NCI-H526 treated with DMSO at 0.1 percent for 48 hours (cell line): ENCODE data around the gene NR6A1.

Experiments
- DNase-seq: peaks from one replicate; lab custom pipeline; 2025; lab: John Stamatoyannopoulos, UW

The NR6A1 gene

GRCh38 chr9:124504530-124505005 is 266.5 kb downstream of the NR6A1 start:
- DNase-seq = no peak

- no peak for DNase-seq
Measured at GRCh38 chr9:124503713-124504529, 267.2 kb downstream of the NR6A1 start.

DNA sequence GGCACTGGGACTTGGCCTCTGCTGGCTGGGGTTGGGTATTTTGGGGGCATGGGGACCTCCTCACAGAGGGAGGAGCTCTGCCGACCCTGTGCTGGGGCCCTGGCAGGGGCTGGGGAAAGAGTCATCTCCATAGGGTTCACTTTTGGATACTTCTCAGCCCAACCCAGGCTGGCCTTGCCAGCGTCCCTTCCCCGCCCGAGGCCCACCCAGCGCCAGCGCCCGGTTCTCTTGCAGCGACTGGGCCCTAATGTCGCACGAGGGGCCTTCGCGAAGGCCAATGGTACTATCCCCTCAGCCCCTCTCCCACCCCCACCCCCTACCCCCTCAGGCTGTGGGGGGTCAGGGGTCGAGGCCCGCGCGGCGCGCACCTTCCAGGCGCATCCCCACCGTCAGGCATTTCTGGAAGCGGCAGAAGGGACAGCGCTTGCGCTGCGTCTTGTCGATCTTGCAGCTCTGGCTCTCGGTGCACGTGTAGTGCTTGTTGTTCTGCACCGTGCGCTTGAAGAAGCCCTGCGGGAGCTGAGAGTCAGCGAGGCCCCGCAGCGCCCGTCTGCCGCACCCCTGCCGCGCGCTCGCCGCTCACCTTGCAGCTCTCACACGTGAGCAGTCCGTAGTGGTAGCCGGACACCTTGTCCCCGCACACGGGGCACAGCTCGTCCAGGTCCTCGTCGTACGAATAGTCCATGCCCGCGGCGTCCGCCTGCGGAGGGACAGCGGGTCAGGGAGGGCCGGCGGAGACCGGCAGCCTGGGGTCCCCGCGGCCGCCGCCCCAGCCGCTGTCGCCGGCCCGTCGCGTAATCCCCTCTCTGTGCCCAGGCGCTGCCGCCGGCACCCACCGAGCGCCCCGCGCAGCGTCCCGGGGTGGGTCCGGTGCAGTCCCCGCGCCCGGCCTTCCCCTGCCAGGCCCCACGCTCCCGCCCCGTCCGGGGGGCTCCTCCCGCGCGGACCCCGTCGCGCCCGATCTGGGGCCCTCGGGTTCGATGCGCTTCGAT is 268.1 kb downstream of the NR6A1 start:
- DNase-seq = no peak

DNA sequence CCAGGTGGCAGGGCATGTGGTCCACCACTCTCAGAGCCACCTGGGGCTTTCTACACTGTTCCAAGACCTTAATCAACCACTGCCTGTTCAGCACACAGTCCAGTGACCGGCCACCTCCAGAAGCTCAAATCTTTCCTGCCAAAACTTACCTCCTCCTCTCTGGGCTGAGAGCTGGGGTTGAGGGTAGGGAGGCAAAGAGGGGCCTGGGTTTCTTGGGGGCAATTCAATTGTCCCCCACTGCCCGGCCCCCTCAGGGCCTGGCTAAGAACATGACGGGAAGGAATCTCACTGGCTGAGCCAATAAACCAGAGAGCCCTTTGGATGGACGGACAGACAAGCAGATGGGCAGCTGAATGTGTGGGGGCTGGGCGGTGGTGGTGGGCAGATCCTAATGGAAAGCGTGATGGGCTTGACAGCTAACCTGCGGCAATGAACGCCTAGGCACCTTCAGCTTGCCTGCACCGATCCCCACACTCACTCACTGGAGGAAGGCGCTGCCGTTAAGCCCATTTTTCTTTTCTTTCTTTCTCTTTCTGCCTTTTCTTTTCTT is 269.3 kb downstream of the NR6A1 start:
- no peak for DNase-seq

DNA sequence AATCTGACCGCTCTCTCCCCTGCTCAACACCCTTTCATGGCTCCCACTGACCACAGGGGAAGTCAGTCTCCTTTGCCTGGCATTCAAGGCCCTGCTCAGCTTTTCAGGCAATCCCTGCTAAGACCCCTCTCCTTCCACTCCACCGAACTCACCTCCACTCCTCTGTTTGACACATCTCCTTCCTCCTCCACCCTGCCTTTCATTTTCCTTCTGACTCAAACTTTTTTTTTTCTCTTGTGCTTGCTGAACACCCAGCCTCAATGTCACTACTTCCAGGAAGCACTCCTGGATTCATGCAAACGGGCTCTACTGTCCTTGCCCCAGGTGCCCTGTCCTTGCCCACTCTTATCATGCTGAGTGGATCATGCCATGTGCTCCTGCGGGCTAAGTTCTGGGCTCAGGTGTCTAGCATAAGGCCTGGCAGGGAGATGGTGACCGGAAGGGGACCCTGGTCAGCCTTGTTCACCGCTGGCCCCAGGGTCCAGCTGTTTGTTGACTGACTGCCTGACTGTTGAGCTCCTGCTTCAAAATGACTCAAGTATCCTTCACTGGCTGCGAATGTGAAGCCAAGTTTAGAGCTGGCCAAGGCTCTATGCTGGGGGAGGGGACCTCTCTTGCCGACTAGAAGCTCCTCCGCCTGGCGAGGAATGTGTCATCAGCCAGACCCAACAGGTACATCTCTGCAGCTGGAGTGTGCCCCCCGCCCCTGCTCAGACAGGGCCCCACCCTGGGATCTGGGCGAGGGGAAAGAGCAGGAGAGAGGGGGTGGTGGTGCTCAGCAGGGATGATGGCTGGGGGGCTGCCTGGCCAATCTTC is 270.1 kb downstream of the NR6A1 start:
- no peak for DNase-seq

GRCh38 chr9:124500028-124500795 is 270.9 kb downstream of the NR6A1 start:
- no peak for DNase-seq

GRCh38 chr9:124499216-124499615 is 271.9 kb downstream of the NR6A1 start:
- no peak for DNase-seq

DNA sequence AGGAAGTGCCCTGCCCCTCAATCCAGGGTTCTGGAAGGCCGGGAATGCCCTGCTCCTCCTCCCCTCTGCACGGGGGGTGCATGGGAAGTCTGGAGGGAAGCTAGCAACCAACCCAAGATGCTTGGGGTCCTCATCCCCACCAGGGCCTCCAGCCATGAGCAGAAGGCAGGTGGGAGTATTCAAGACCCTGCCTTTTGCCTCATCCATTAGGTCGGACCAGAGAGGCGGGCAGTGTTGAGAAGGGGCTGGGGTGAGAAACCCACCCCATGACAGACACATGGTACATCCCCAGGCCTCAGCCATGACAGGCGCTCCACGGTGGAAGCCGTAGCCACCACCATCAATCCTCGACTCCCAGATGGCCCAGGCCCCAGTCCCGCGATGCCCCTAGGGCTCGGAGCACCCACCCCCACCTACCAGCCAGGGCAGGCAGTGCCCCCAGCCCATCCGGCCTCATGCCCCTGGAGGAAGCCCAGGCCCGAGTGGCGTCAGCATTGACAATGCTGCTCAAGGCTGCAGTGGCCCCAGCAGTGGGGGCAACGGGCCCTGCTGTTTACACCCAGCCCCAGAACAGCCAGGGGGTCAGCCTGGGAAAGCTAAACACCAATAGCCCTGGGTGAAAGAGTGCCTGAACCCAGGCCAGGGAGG is 272.5 kb downstream of the NR6A1 start:
- DNase-seq = no peak

DNA sequence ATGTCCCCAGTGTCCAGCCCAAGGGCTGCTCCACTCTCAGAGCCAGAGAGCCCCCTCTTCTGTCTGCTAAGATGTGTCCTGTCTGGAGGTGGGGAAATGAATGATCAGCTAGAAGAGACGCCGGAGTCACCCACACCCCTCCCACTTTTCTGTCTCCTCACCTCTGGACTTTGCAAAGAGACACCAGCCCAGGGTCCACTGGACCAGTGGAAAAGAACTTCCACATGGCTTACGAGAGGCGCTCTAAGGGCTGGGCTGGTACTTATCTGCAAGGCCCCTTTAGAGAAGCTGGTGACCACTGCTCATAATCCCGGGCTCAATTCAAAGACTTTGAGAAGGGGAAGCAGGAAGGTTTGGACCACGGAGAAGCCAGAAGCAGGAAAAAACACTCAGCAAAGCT is 273.1 kb downstream of the NR6A1 start:
- DNase-seq = no peak

GRCh38 chr9:124497441-124497840 is 273.7 kb downstream of the NR6A1 start:
- DNase-seq = no peak

- DNase-seq = no peak
Measured at GRCh38 chr9:124496463-124496862, 274.6 kb downstream of the NR6A1 start.

GRCh38 chr9:124496075-124496449 is 275.0 kb downstream of the NR6A1 start:
- DNase-seq = no peak

- no peak for DNase-seq
Measured at GRCh38 chr9:124495126-124496074, 275.7 kb downstream of the NR6A1 start.

DNA sequence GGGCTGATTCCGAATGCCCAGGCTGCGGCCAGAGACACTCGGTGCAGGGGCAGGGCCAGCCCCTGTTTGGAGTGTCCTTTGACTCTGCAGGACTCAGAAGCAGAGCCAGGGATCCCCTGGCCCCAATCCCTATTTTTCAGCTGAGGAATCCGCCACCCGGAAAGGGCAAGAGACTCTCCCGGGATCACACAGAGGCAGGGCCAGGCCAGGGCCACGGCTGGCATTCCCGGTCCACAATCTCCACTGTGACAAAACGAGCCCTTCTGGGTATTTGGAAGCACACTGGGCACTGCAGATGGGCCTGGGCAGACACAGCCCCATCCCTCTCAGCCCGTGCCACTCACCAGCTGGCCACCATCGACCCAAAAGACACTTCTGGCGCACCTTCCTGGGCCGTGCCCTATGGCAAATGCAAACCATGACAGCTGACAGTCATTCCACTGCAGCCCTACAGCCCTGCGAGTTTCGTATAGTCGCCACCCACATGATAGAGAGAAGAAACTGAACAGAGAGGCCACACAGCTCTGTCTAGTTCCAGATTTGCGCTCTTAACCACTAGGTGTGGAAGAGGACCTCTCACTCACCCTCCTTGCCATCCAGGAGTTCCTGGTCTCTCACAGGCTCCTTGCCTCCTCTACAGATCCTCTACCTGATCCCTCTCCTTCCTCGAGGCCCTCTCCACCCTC is 277.2 kb downstream of the NR6A1 start:
- DNase-seq = no peak

DNA sequence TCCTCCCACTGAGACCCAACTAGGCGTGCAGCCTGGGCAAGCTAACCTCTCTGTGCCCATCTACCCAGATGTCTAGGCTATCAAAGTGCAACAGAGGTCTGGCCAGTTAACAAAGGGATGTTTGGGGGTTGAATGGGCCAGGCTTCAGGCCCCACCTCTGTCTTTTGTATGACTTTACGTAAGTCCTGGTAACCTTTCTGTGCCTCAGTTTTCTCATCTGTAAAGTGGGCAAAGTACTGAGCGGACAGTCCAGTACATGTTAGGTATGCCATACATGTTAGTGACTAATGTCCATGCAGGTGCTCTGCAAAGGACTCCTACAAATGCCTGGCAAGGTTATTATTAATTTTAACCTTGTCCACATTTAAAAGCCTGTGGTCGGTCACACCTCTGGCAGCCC is 277.9 kb downstream of the NR6A1 start:
- DNase-seq = no peak

DNA sequence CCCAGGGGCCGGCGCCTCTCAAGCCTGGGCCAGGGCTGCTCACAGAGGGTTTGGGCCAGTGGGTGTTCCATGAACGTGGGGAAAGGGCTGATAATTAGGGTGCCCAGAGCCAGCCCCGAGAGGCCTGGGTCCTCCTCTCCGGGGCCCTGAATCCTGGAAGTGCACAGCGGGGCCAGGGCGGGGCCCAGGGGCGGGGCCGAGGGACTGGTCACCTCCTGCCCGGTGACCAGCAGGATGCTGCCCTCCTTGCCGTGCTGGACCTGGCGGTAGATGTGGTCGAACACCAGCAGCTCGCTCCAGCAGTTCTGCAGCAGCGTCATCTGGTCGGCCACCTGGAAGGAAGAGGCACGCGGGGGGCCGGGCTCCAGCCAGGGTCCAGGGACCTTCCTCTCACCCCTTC is 278.3 kb downstream of the NR6A1 start:
- DNase-seq = no peak

GRCh38 chr9:124491049-124491975 is 279.8 kb downstream of the NR6A1 start:
- no peak for DNase-seq
